HEK293T (cell line): ENCODE results near the gene IL22RA2.
"Not testable (repeated sequence)": the region's sequence is repeated elsewhere in the genome, so short reads cannot be mapped to it uniquely, and the experiment has no call there.

Experiments
- CTCF ChIA-PET: fragments of 350-600 bp; formaldehyde crosslinking; extraction: SDS; loops from one replicate; lab custom pipeline; 2021; ENCODE audit warnings: antibody characterized with exemption, inconsistent platforms; lab: Yijun Ruan, JAX
- POLR2A ChIA-PET: fragments of 350-600 bp; formaldehyde crosslinking; extraction: SDS; loops from one replicate; lab custom pipeline; 2020; ENCODE audit warnings: antibody characterized with exemption, inconsistent platforms; lab: Yijun Ruan, JAX
- DNase-seq: peaks from one replicate; pipeline ENCODE4 v3.0.0; 2012; ENCODE audit warnings: mixed read lengths; ENCODE audit errors: extremely low spot score
- ARNT ChIP-seq: fragments of 450-650 bp; IDR thresholded peaks from 2 replicates; pipeline ENCODE4 v1.6.1; 2017; ENCODE audit warnings: mild to moderate bottlenecking
- BHLHE40 ChIP-seq: fragments of 450-650 bp; IDR thresholded peaks from 2 replicates; pipeline ENCODE4 v1.6.1; 2016; ENCODE audit warnings: mild to moderate bottlenecking, moderate library complexity, borderline replicate concordance
- CTBP1 ChIP-seq: fragments of 450-650 bp; IDR thresholded peaks from 2 replicates; pipeline ENCODE4 v1.6.1; 2016; ENCODE audit warnings: borderline replicate concordance
- ELF4 ChIP-seq: fragments of 450-650 bp; IDR thresholded peaks from 2 replicates; pipeline ENCODE4 v1.6.1; 2017; ENCODE audit warnings: antibody characterized with exemption
- FOXA1 ChIP-seq: fragments of 450-650 bp; IDR thresholded peaks from 2 replicates; pipeline ENCODE4 v1.6.1; 2016; ENCODE audit warnings: mild to moderate bottlenecking
- FOXK2 ChIP-seq: fragments of 450-650 bp; IDR thresholded peaks from 2 replicates; pipeline ENCODE4 v1.6.1; 2016; ENCODE audit warnings: mild to moderate bottlenecking
- FOXM1 ChIP-seq: fragments of 450-650 bp; IDR thresholded peaks from 2 replicates; pipeline ENCODE4 v1.6.1; 2017; ENCODE audit warnings: mild to moderate bottlenecking, borderline replicate concordance
- HDGF ChIP-seq: fragments of 450-650 bp; IDR thresholded peaks from 2 replicates; pipeline ENCODE4 v1.6.1; 2017; ENCODE audit warnings: antibody characterized with exemption, borderline replicate concordance
- L3MBTL2 ChIP-seq: fragments of 450-650 bp; conservative IDR thresholded peaks from 2 replicates; pipeline ENCODE4 v1.6.1; 2016; ENCODE audit warnings: mild to moderate bottlenecking
- LEF1 ChIP-seq: fragments of 450-650 bp; IDR thresholded peaks from 2 replicates; pipeline ENCODE4 v1.6.1; 2017; ENCODE audit warnings: mild to moderate bottlenecking, borderline replicate concordance
- NFRKB ChIP-seq: fragments of 450-650 bp; IDR thresholded peaks from 2 replicates; pipeline ENCODE4 v1.6.1; 2016; ENCODE audit warnings: mild to moderate bottlenecking, moderate library complexity
- PKNOX1 ChIP-seq: fragments of 450-650 bp; IDR thresholded peaks from 2 replicates; pipeline ENCODE4 v1.6.1; 2016
- SP1 ChIP-seq: fragments of 450-650 bp; IDR thresholded peaks from 2 replicates; pipeline ENCODE4 v1.6.1; 2017
- SUZ12 ChIP-seq: fragments of 450-650 bp; IDR thresholded peaks from 2 replicates; pipeline ENCODE4 v1.6.1; 2016; ENCODE audit warnings: mild to moderate bottlenecking
- TARDBP ChIP-seq: fragments of 450-650 bp; IDR thresholded peaks from 2 replicates; pipeline ENCODE4 v1.6.1; 2016
- ZNF384 ChIP-seq: fragments of 450-650 bp; IDR thresholded peaks from 2 replicates; pipeline ENCODE4 v1.6.1; 2016

IL22RA2 gene

DNA sequence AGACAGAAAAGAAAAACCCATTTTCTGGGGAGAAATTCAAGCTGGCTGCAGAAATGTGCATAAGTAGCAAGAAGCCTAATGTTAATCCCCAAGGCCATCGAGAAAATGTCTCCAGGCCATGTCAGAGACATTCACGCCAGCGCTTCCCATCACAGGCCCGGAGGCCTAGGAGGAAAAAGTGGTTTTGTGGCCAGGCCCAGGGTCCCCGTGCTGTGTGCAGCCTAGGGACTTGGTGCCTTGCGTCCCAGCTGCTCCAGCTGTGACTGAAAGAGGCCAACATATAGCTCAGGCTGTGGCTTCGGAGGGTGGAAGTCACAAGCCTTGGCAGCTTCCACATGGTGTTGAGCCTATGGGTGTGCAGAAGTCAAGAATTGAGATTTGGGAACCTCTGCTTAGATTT is 34.8 kb upstream of the IL22RA2 start:
- CTCF ChIA-PET, result no interaction called here
- no peak for TF ChIP-seq BHLHE40
- no peak for TF ChIP-seq SUZ12
- no peak for TF ChIP-seq PKNOX1
- TF ChIP-seq TARDBP, result no peak
- no peak for TF ChIP-seq CTBP1
- no peak for TF ChIP-seq FOXM1
- TF ChIP-seq ARNT, result no peak
- TF ChIP-seq ZNF384, result no peak
- TF ChIP-seq NFRKB, result no peak
- TF ChIP-seq FOXA1, result no peak
- TF ChIP-seq SP1, result no peak
- no peak for TF ChIP-seq HDGF
- no peak for TF ChIP-seq ELF4
- no peak for TF ChIP-seq L3MBTL2
- DNase-seq, result no peak
- POLR2A ChIA-PET, result no interaction called here

DNA sequence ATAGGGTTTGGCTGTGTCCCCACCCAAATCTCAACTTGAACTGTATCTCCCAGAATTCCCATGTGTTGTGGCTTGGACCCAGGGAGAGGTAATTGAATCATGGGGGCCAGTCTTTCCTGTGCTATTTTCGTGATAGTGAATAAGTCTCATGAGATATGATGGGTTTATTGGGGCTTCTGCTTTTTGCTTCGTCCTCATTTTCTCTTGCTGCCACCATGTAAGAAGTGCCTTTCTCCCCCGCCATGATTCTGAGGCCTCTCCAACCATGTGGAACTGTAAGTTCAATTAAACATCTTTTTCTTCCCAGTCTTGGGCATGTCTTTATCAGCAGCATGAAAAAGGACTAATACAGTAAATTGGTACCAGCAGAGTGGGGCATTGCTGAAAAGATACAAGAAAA is 34.0 kb upstream of the IL22RA2 start:
- CTCF ChIA-PET, DNase-seq, POLR2A ChIA-PET: not testable (repeated sequence)

- CTCF ChIA-PET, result no interaction called here
- TF ChIP-seq PKNOX1 (no peak), SP1 (no peak), FOXM1 (no peak), HDGF (no peak), BHLHE40 (no peak), FOXA1 (no peak), LEF1 (no peak), FOXK2 (no peak), ZNF384 (no peak), SUZ12 (no peak), NFRKB (no peak), CTBP1 (no peak), TARDBP (no peak), ARNT (no peak), L3MBTL2 (no peak), ELF4 (no peak)
- DNase-seq, result no peak
- POLR2A ChIA-PET, result no interaction called here
Observed at GRCh38 chr6:137206577-137206976, 33.1 kb upstream of the IL22RA2 start.

DNA sequence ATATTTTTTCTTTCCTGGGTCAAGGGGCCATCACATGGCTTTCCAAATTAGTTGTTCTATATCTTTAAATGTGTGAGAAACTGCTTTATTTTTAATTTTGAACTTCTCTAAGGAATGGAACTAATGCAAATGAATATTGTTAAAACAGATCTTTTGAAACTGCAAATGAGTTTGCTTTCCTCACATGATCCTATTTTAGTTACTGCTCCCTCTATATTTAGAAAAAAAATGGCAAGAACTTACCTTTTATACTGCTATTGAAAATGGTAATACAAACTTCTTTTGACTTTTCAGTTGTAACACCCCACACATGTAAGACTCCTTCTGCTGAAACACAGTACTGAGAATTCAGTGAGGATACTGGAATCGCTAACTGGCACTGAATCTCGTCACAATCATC is 29.8 kb upstream of the IL22RA2 start:
- CTCF ChIA-PET, result no interaction called here
- POLR2A ChIA-PET, result no interaction called here
- no peak for TF ChIP-seq LEF1
- TF ChIP-seq ZNF384, result no peak
- no peak for TF ChIP-seq FOXM1
- TF ChIP-seq ARNT, result no peak
- TF ChIP-seq FOXA1, result no peak
- no peak for TF ChIP-seq L3MBTL2
- no peak for TF ChIP-seq NFRKB
- TF ChIP-seq CTBP1, result no peak
- no peak for TF ChIP-seq SUZ12
- TF ChIP-seq HDGF, result no peak
- TF ChIP-seq BHLHE40, result no peak
- no peak for DNase-seq

DNA sequence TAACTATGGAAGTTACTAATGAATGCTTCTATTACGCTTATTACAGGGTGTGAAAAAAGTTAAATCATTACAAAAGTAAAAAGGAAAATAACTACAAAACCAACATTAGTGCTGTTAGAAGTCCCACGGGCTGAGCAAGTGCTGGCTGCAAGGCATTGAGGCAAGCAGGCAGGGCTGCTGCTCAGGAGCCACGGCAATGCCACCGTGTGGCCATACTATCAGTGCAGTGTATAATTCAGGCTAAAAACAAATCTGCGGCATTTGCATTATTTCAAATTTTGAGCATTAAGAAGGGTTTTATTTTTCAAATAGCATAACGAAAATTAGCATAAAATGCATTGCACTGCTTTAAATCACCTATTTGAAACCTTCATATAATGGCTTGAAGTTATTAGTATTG is 28.6 kb upstream of the IL22RA2 start:
- CTCF ChIA-PET, result no interaction called here
- DNase-seq, result no peak
- TF ChIP-seq SUZ12 (no peak), ARNT (no peak)
- POLR2A ChIA-PET, result no interaction called here

GRCh38 chr6:137201006-137201405 is 27.6 kb upstream of the IL22RA2 start:
- ChIA-PET CTCF (no interaction called here), POLR2A (no interaction called here)
- TF ChIP-seq HDGF, result no peak
- no peak for TF ChIP-seq PKNOX1
- no peak for TF ChIP-seq SUZ12
- no peak for TF ChIP-seq FOXA1
- TF ChIP-seq NFRKB, result no peak
- no peak for TF ChIP-seq ELF4
- no peak for DNase-seq

DNA sequence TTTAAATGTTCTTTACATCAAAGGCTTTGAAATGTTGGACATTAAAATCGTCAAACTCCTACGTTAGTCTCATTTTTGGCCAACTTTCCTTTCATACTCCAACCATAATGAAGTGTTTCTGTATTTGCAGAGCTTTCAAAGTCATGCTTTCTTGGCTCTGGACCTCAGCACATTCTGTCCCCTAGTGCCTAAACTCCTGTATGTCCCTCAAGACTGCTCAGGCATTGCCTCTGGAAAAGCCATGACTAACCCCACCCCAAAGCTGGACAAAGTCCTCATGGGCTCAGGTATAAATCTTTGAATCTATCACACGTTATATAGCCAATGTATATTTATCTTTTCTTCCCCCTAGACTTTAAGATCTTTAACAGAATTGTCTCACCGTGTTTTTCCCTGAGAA is 26.8 kb upstream of the IL22RA2 start:
- DNase-seq, result no peak
- ChIA-PET CTCF (no interaction called here), POLR2A (no interaction called here)
- TF ChIP-seq LEF1 (no peak), ARNT (no peak), NFRKB (no peak), SP1 (no peak), BHLHE40 (no peak), SUZ12 (no peak), ZNF384 (no peak), PKNOX1 (no peak), CTBP1 (no peak), FOXK2 (no peak), HDGF (no peak), L3MBTL2 (no peak), TARDBP (no peak), ELF4 (no peak), FOXM1 (no peak), FOXA1 (no peak)
